AG10803 (cell line): Measurements from ENCODE around the gene SLC35F3.

ENCODE experiments used
- DNase-seq: peaks from one replicate; pipeline ENCODE4 v3.0.0; 2010; ENCODE audit warnings: low read depth
- H3K4me3 ChIP-seq: 2 replicates; pipeline ENCODE4 v1.5.1; 2011; ENCODE audit warnings: mild to moderate bottlenecking, low read length, control low read depth
- CTCF ChIP-seq: conservative IDR thresholded peaks from 2 replicates; pipeline ENCODE4 v1.5.1; 2011; ENCODE audit warnings: mild to moderate bottlenecking, low read length, control low read depth, inconsistent platforms

The SLC35F3 gene

DNA sequence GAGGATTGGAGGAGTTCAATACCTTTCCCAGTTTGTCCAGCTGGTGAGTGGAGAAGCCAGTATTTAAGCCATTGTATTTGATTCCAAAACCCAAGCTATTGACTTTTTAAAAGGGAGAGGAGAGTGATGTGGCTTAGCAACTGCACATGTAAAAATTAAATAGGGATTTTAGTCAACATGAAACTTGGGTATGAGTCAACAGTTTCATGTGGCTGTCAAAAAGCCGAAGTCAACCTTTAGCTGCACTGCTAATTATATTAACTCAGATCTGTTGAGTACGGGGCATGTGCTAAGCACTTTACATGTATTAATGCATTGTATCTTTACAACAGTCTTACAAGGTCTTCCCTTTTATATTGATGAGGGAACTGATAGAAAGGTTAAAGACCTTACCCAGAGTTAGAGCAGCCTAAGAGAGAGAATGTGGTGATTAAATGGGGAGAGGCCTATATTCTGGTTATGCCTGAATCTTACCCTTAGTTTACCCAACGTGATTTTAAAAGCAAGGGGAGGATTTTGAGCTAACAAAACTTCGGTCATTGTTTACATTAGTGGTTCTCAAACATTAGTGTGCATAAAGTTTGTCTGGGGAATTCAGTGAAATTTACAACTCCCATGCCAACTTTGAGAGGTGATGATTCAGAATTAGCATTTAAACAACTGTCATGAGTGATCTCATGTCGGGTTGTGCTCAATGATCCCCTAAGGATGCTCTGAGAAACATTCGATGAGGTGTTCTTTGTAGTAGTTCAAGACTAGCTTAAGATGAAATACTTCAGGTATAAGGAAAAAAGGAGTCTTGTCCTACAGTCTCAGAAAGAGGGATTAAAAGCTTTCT is 6.9 kb upstream of the SLC35F3 start:
- no peak for TF ChIP-seq CTCF
- no peak for DNase-seq
- no peak overlapping the region for H3K4me3 ChIP-seq

- H3K4me3 ChIP-seq, result no peak overlapping the region
- no peak for DNase-seq
- no peak for TF ChIP-seq CTCF
These were observed 3.0 kb upstream of the SLC35F3 start for GRCh38 chr1:233901495-233901894.

DNA sequence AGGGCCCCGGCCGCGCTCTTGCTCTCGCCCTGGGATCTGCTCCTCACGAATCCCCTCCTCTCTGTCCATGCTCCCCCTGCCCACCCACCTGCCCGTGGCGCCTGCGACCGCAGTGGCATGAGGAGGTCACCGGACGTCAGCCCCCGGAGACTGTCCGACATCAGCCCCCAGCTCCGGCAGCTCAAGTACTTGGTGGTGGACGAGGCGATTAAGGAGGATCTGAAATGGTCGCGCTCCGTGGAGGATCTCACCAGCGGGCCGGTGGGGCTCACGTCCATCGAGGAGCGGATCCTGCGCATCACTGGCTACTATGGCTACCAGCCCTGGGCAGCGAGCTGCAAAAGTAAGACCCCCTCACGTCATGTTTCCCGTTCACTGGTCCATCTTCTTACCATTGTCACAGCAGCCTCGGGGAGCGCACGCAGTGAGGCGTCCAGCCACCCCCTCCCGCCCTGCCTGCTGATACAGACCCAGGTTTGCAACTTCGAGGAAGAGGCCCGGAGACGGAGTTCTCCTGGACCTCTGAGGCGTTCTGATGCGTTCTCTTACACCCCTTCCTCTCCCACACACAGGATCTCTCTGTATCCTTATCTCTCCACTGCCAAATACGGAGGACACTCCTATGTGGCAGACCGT is 1.1 kb downstream of the SLC35F3 start:
- TF ChIP-seq CTCF, result no peak
- no peak overlapping the region for H3K4me3 ChIP-seq
- DNase-seq, result no peak

- no peak for DNase-seq
- TF ChIP-seq CTCF, result no peak
- H3K4me3 ChIP-seq, result no peak overlapping the region
These were observed 2.7 kb downstream of the SLC35F3 start for GRCh38 chr1:233907151-233907550.

DNA sequence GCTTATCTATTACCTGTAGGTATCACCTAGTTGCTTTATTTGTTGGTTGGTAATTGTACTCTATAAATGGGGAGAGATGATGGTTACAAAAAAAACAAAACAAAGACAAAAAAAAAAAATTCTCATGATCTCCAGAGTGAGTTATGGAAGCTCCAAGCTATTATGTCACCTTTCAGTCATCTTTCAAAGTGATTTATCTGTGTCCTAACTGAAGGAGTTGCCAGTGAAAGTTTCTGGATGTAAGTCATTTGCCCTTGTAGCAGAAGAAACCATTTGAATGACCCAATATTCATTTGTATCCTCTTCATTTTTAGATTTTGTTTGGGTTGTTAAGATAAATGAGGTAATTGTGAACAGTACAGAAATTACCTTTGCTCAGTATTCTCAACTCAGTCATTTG is 3.6 kb downstream of the SLC35F3 start:
- no peak overlapping the region for H3K4me3 ChIP-seq
- DNase-seq, result no peak
- TF ChIP-seq CTCF, result no peak

DNA sequence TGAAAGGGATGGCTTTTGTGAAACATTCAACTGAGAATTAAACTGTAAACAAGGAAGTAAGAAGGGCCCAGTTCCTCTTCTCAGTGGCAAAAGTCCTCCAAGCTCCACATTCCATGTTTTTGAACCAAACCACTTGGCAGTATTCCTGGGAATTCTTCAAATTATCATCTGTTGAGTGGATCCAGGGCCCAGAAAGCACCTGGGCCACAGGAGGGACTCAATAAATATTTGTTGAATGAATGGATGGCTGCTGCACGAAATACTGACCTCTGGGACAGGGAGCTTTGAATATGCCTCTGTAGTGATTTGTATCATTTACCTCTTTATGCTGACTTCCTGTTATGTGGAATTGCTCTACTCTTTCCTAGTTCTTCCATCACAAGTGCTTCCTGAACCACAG is 4.7 kb downstream of the SLC35F3 start:
- no peak overlapping the region for H3K4me3 ChIP-seq
- DNase-seq, result peak; percentile 20
- no peak for TF ChIP-seq CTCF

GRCh38 chr1:233912447-233912846 is 8.0 kb downstream of the SLC35F3 start:
- DNase-seq, result no peak
- no peak for TF ChIP-seq CTCF
- H3K4me3 ChIP-seq, result no peak overlapping the region
